HCT116 (cell line): Measurements from ENCODE around the gene MED23. TPM values are rescaled to one million over a fixed set of nuclear protein-coding genes. Genes with fewer than 3 reads are reported as not detected.

Experiments
- ATAC-seq: fragments of 200-7000 bp; cut with Tn5 transposase; 2 replicates; pipeline ENCODE4 v1.9.1; 2020; ENCODE audit warnings: mild to moderate bottlenecking, moderate library complexity
- BruUV-seq: library from RNA; stranded (reverse); fragments of 400-500 nt; replicated peaks from 2 replicates; lab custom pipeline; 2021; lab: Mats Ljungman, UMichigan
- CTCF ChIA-PET: fragments of 300-600 bp; sonication (Branson Sonifier 250); formaldehyde crosslinking; loops from one replicate; lab custom pipeline; 2021; ENCODE audit warnings: antibody characterized with exemption; lab: Charles Lee
- POLR2A ChIA-PET: fragments of 300-600, 350-600 bp; sonication (Branson Sonifier 250); formaldehyde crosslinking; loops from one replicate; lab custom pipeline; 2021; ENCODE audit warnings: antibody characterized with exemption; lab: Charles Lee
- RAD21 ChIA-PET, 2 experiments: fragments of 300-600 bp; sonication (Branson Sonifier 250); formaldehyde crosslinking; loops; one replicate each; lab custom pipeline; 2023; ENCODE audit warnings: low total read pairs in 2 of 2; ENCODE audit not compliant: uncharacterized antibody in 2 of 2, unreplicated experiment in 2 of 2, low non-redundant PET in 1 of 2; lab: Charles Lee
- DNase-seq: peaks from one replicate; pipeline ENCODE4 v3.0.0-alpha.2; 2010; ENCODE audit warnings: low read depth, low spot score
- H2AFZ ChIP-seq: fragments of 200-600 bp; shearing (Covaris generic), sonication (generic); 2 replicates; pipeline ENCODE4 v1.6.1; 2017; ENCODE audit warnings: low read depth, mixed run types, mixed read lengths, antibody characterized with exemption, low read length; ENCODE audit not compliant: poor library complexity, severe bottlenecking
- H3K27ac ChIP-seq: 2 replicates; pipeline ENCODE4 v1.5.1; 2012; ENCODE audit warnings: low read depth, low read length
- H3K27me3 ChIP-seq: fragments of 200-600 bp; sonication (generic); 2 replicates; pipeline ENCODE4 v1.6.1; 2016; ENCODE audit warnings: mixed run types, low read length, mixed read lengths; ENCODE audit not compliant: insufficient read depth
- H3K36me3 ChIP-seq, 2 experiments: fragments of 200-500 bp in 1 of 2; fragments of 200-600 bp in 1 of 2; sonication (Bioruptor generic) in 1 of 2; sonication (generic) in 1 of 2; 2 replicates each; pipeline versions ENCODE4 v1.5.1 to v1.6.1; 2014 to 2016; ENCODE audit warnings: low read length in 2 of 2, inconsistent platforms in 1 of 2, mixed read lengths in 1 of 2, mixed run types in 1 of 2; ENCODE audit not compliant: insufficient read depth in 2 of 2, control insufficient read depth in 1 of 2
- H3K4me1 ChIP-seq, 2 experiments: fragments of 200-600 bp in 1 of 2; sonication (generic) in 1 of 2; 2 replicates each; pipeline versions ENCODE4 v1.5.1 to v1.6.1; 2012 to 2017; ENCODE audit warnings: low read length in 2 of 2, inconsistent platforms in 1 of 2, mild to moderate bottlenecking in 1 of 2, mixed read lengths in 1 of 2, mixed run types in 1 of 2, moderate library complexity in 1 of 2; ENCODE audit not compliant: insufficient read depth in 2 of 2, control insufficient read depth in 1 of 2
- H3K4me2 ChIP-seq: fragments of 200-600 bp; sonication (generic); 2 replicates; pipeline ENCODE4 v1.6.1; 2017; ENCODE audit warnings: mixed run types, low read length, mixed read lengths
- H3K4me3 ChIP-seq, 2 experiments: fragments of 200-600 bp in 1 of 2; sonication (generic) in 1 of 2; replicated peaks in 1 of 2; 2 replicates each; pipeline ENCODE4 v1.5.1; 2011 to 2016; ENCODE audit warnings: low read length in 2 of 2, control low read depth in 1 of 2, low read depth in 1 of 2, mild to moderate bottlenecking in 1 of 2, mixed read lengths in 1 of 2, mixed run types in 1 of 2
- H3K79me2 ChIP-seq: fragments of 200-600 bp; sonication (generic); 2 replicates; pipeline ENCODE4 v1.6.1; 2017; ENCODE audit warnings: mild to moderate bottlenecking, mixed run types, low read length, moderate library complexity, mixed read lengths; ENCODE audit not compliant: insufficient read depth
- H3K9ac ChIP-seq: fragments of 200-600 bp; sonication (generic); 2 replicates; pipeline ENCODE4 v1.6.1; 2016; ENCODE audit warnings: low read length, mixed read lengths
- H3K9me2 ChIP-seq: fragments of 200-600 bp; sonication (generic), shearing (Covaris generic); 2 replicates; pipeline ENCODE4 v1.6.1; 2017; ENCODE audit warnings: mixed run types, mild to moderate bottlenecking, moderate library complexity; ENCODE audit not compliant: insufficient read depth
- H3K9me3 ChIP-seq, 2 experiments: fragments of 200-500 bp in 1 of 2; fragments of 200-600 bp in 1 of 2; sonication (Bioruptor generic) in 1 of 2; sonication (generic) in 1 of 2; 2 replicates each; pipeline ENCODE4 v1.6.1; 2014 to 2017; ENCODE audit warnings: low read length in 2 of 2, mixed read lengths in 2 of 2, inconsistent platforms in 1 of 2, low read depth in 1 of 2, mild to moderate bottlenecking in 1 of 2, mixed run types in 1 of 2, moderate library complexity in 1 of 2; ENCODE audit not compliant: control insufficient read depth in 1 of 2, insufficient read depth in 1 of 2
- H4K20me1 ChIP-seq: fragments of 200-600 bp; sonication (generic), shearing (Covaris generic); 2 replicates; pipeline ENCODE4 v1.6.1; 2017; ENCODE audit warnings: mixed run types, mild to moderate bottlenecking, moderate library complexity; ENCODE audit not compliant: insufficient read depth
- ATF3 ChIP-seq: IDR thresholded peaks from 2 replicates; pipeline ENCODE4 v1.6.1; 2012
- CBX3 ChIP-seq: IDR thresholded peaks from 2 replicates; pipeline ENCODE4 v1.6.1; 2012; ENCODE audit warnings: low read depth
- CEBPB ChIP-seq: IDR thresholded peaks from 2 replicates; pipeline ENCODE4 v1.6.1; 2012; ENCODE audit warnings: low read depth
- CTCF ChIP-seq, 3 experiments: fragments of 200-600 bp in 1 of 3; sonication (generic) in 1 of 3; IDR thresholded peaks in 2 of 3; conservative IDR thresholded peaks in 1 of 3; 2 replicates each; pipeline ENCODE4 v1.5.1; 2012 to 2017; ENCODE audit warnings: low read depth in 2 of 3, low read length in 2 of 3, antibody characterized with exemption in 1 of 3, borderline replicate concordance in 1 of 3, control low read depth in 1 of 3, mild to moderate bottlenecking in 1 of 3, mixed read lengths in 1 of 3, mixed run types in 1 of 3, moderate library complexity in 1 of 3; ENCODE audit not compliant: insufficient read depth in 1 of 3
- EGR1 ChIP-seq: IDR thresholded peaks from 2 replicates; pipeline ENCODE4 v1.6.1; 2012; ENCODE audit warnings: low read depth
- FOSL1 ChIP-seq: IDR thresholded peaks from 2 replicates; pipeline ENCODE4 v1.6.1; 2012; ENCODE audit warnings: low read depth
- JUND ChIP-seq: IDR thresholded peaks from 2 replicates; pipeline ENCODE4 v1.6.1; 2012
- MAX ChIP-seq: IDR thresholded peaks from 2 replicates; pipeline ENCODE4 v1.6.1; 2012
- POLR2AphosphoS5 ChIP-seq: IDR thresholded peaks from 2 replicates; pipeline ENCODE4 v1.6.1; 2011; ENCODE audit warnings: mild to moderate bottlenecking, low read depth, low read length, moderate library complexity
- RAD21 ChIP-seq: IDR thresholded peaks from 2 replicates; pipeline ENCODE4 v1.6.1; 2012; ENCODE audit warnings: low read depth, mild to moderate bottlenecking
- SIN3A ChIP-seq: IDR thresholded peaks from 2 replicates; pipeline ENCODE4 v1.6.1; 2012; ENCODE audit warnings: low read depth
- SP1 ChIP-seq: IDR thresholded peaks from 2 replicates; pipeline ENCODE4 v1.6.1; 2012; ENCODE audit warnings: low read depth
- TCF7L2 ChIP-seq: IDR thresholded peaks from 2 replicates; pipeline ENCODE4 v1.7.0; 2011; ENCODE audit warnings: borderline replicate concordance, inconsistent platforms; ENCODE audit not compliant: insufficient read depth, insufficient read length; ENCODE audit errors: extremely low read depth
- ZBTB33 ChIP-seq: IDR thresholded peaks from 2 replicates; pipeline ENCODE4 v1.6.1; 2011; ENCODE audit warnings: mild to moderate bottlenecking, low read length, moderate library complexity; ENCODE audit not compliant: insufficient replicate concordance; ENCODE audit errors: extremely low read depth
- intact Hi-C: fragments of 100-400 bp; cut with micrococcal nuclease; formaldehyde crosslinking; loops from 2 replicates; pipeline ENCODE4 v1.10.0; 2022
- total RNA-seq: library from RNA; stranded (reverse); gene quantifications from one replicate; pipeline ENCODE4 v1.2.1, GENCODE V29; 2021; ENCODE audit not compliant: unreplicated experiment

MED23 gene
- total RNA-seq, 1 experiment from 2014 or later = 17.2 TPM

- DNase-seq = peak; percentile 66
These were observed 15.1 kb upstream of the MED23 start for GRCh38 chr6:131642987-131643611.

GRCh38 chr6:131642565-131642964, 14.5 kb upstream of the MED23 start:
- H3K9ac ChIP-seq = no peak overlapping the region
- DNase-seq (no peak), ATAC-seq (peak; percentile 34; the same call in 1 of the 2 replicates)
- no peaks in the 10 kb centered on the region for H3K79me2 ChIP-seq
- H3K27me3 ChIP-seq = no peaks in the 10 kb centered on the region
- no peaks in the 10 kb centered on the region for H3K9me2 ChIP-seq
- peaks cover 0 to 11% of the 10 kb centered on the region in 2 experiments; a peak in 2 of 4 replicates for H3K4me1 ChIP-seq
- H3K27ac ChIP-seq = no peak overlapping the region; the same call in 1 of the 2 replicates
- intact Hi-C loops = no loop called here
- RAD21 ChIA-PET = no interaction called here
- CTCF ChIA-PET = no interaction called here
- no peak overlapping the region for H3K4me3 ChIP-seq
- H3K9me3 ChIP-seq = no peaks in the 10 kb centered on the region
- no peaks in the 10 kb centered on the region for H3K36me3 ChIP-seq
- no peak overlapping the region for H2AFZ ChIP-seq
- H4K20me1 ChIP-seq = no peaks in the 10 kb centered on the region
- POLR2A ChIA-PET = interaction anchor here (0.6 kb wide), 1 partner anchor 1527 kb away, joined by 3 read pairs; no protein-coding TSS in a partner anchor
- no TSS peak for BruUV-seq
- no peak overlapping the region for H3K4me2 ChIP-seq
- TF ChIP-seq POLR2AphosphoS5 (no peak), FOSL1 (no peak), CTCF (IDR thresholded peaks at IDR 0.05 in 2 of 3, conservative IDR thresholded peaks at IDR 0.05 in 1 of 3; ENCODE audit: borderline replicate concordance in 1 of 3, insufficient read depth in 1 of 3, low read depth in 2 of 3, low read length in 2 of 3) (no peak), EGR1 (no peak), ATF3 (no peak), RAD21 (no peak), ZBTB33 (no peak), SIN3A (no peak), CBX3 (no peak)

More at GRCh38 chr6:131642987-131643611, 15.1 kb upstream of the MED23 start:
- Histone ChIP-seq H4K20me1 (no peaks in the 10 kb centered on the region), H2AFZ (no peak overlapping the region), H3K4me3 (no peak overlapping the region), H3K36me3 (no peaks in the 10 kb centered on the region), H3K9me3 (no peaks in the 10 kb centered on the region), H3K27ac (no peak overlapping the region)
- POLR2A ChIA-PET = interaction anchor here (0.6 kb wide), 1 partner anchor 1528 kb away, joined by 3 read pairs; no protein-coding TSS in a partner anchor
- peak; percentile 85 for ATAC-seq
- RAD21 ChIA-PET = no interaction called here
- no TSS peak for BruUV-seq
- CTCF ChIA-PET = no interaction called here
- TF ChIP-seq TCF7L2 (peak; percentile 7), MAX (peak; percentile 82), SP1 (peak; percentile 47; the same call in 1 of the 2 replicates), ATF3 (no peak), CBX3 (peak; percentile 63; the same call in 1 of the 2 replicates), FOSL1 (peak; percentile 25; the same call in 1 of the 2 replicates), CEBPB (peak; percentile 46), SIN3A (no peak), JUND (peak; percentile 40)
- TF ChIP-seq, all 23 proteins: peak for 7
- peaks cover 0 to 11% of the 10 kb centered on the region in 2 experiments; a peak in 2 of 4 replicates for H3K4me1 ChIP-seq
- H3K9me2 ChIP-seq = no peaks in the 10 kb centered on the region
- H3K79me2 ChIP-seq = no peaks in the 10 kb centered on the region
- intact Hi-C loops = no loop called here
- no peak overlapping the region; the same call in 1 of the 2 replicates for H3K4me2 ChIP-seq
- no peaks in the 10 kb centered on the region for H3K27me3 ChIP-seq
- H3K9ac ChIP-seq = no peak overlapping the region
